ENCODE measurements around the gene QRFPR. TPM values are rescaled to one million over a fixed set of nuclear protein-coding genes. Genes with fewer than 3 reads are reported as not detected.

The QRFPR gene
- total and polyA plus RNA-seq, 2 of the 4 experiments (the other 2 are of a cell fraction): not detected

DNA sequence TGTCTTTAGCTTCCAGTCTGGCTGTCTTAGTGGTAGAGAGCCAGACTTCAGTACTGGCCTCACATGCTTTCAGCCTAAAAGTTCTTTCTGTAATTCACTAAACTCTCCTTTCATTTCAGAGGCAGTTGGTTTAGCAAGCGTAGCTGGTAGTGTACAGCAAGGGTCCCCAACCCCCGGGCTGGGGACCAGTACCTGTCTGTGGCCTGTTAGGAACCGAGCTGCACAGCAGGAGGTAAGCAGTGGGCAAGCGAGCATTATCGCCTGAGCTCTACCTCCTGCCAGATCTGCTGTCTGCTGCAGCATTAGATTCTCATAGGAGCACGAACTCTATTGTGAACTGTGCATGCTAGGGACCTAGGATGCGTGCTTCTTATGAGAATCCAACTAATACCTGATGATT lies 72.0 kb downstream of the QRFPR start:
- DNase-seq: no peak
- no peak for ATAC-seq (ENCODE audit: low read depth)
- no peaks in the 10 kb centered on the region for H3K27me3 ChIP-seq (ENCODE audit: control insufficient read depth, insufficient read depth, low read length)
- ChIA-PET CTCF (interaction anchor here (1.3 kb wide), 1 partner anchor 11 kb away, joined by 5 read pairs; no protein-coding TSS in a partner anchor), POLR2A (ENCODE audit: unreplicated experiment) (no interaction called here)
- no peak overlapping the region for H2AFZ ChIP-seq (replicated peaks; ENCODE audit: low read length, poor library complexity)
- no peak overlapping the region for H3K4ac ChIP-seq (ENCODE audit: low read depth, low read length)
- no peak overlapping the region for H2BK15ac ChIP-seq (ENCODE audit: low read depth, low read length)
- H3K4me1 ChIP-seq (ENCODE audit: control insufficient read depth, insufficient read depth, low read length): no peaks in the 10 kb centered on the region
- no peak overlapping the region for H3K9ac ChIP-seq (ENCODE audit: low read depth, low read length)
- H3K27ac ChIP-seq (ENCODE audit: insufficient read depth, low read length): no peak overlapping the region
- H2AK5ac ChIP-seq (ENCODE audit: low read depth, low read length): no peak overlapping the region
- intact Hi-C loops (cut with micrococcal nuclease): no loop called here
- TF ChIP-seq, protein P1, sequence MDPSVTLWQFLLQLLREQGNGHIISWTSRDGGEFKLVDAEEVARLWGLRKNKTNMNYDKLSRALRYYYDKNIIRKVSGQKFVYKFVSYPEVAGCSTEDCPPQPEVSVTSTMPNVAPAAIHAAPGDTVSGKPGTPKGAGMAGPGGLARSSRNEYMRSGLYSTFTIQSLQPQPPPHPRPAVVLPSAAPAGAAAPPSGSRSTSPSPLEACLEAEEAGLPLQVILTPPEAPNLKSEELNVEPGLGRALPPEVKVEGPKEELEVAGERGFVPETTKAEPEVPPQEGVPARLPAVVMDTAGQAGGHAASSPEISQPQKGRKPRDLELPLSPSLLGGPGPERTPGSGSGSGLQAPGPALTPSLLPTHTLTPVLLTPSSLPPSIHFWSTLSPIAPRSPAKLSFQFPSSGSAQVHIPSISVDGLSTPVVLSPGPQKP (IDR thresholded peaks at IDR 0.05; ENCODE audit: borderline replicate concordance, low read depth, low read length): no peak
- no peak for TF ChIP-seq SMC3 (IDR thresholded peaks at IDR 0.05; ENCODE audit: low read depth, low read length)
- no peak for TF ChIP-seq MXI1 (IDR thresholded peaks at IDR 0.05; ENCODE audit: borderline replicate concordance, low read depth, low read length)
- no peak for TF ChIP-seq MAZ (IDR thresholded peaks at IDR 0.05; ENCODE audit: borderline replicate concordance, low read depth, low read length)
- TF ChIP-seq RAD21 (IDR thresholded peaks at IDR 0.05; ENCODE audit: low read length): no peak
- TF ChIP-seq CEBPB (IDR thresholded peaks at IDR 0.05; ENCODE audit: low read depth, low read length): no peak
- TF ChIP-seq FOS (IDR thresholded peaks at IDR 0.05; ENCODE audit: low read depth, low read length): no peak
- H3K14ac ChIP-seq (replicated peaks; ENCODE audit: low read depth, low read length): no peak overlapping the region
- no peak overlapping the region for H2AK9ac ChIP-seq (replicated peaks; ENCODE audit: low read depth, low read length, poor library complexity)
- H3K36me3 ChIP-seq (ENCODE audit: control insufficient read depth, insufficient read depth, low read length): no peaks in the 10 kb centered on the region
- no peak overlapping the region for H2BK20ac ChIP-seq (ENCODE audit: low read depth, low read length)
- H3K4me3 ChIP-seq (ENCODE audit: insufficient read depth, low read depth, low read length): no peak overlapping the region
- no peak overlapping the region for H4K91ac ChIP-seq (ENCODE audit: insufficient read depth, low read depth, low read length)
- in situ Hi-C loops (cut with MboI; ENCODE audit: low sequenced_read_pairs): no loop called here
- no peaks in the 10 kb centered on the region for H4K20me1 ChIP-seq (ENCODE audit: insufficient read depth, low read length)
- H2BK120ac ChIP-seq (ENCODE audit: low read depth, low read length): no peak overlapping the region
- H3K18ac ChIP-seq (ENCODE audit: low read depth, low read length): no peak overlapping the region
- no peak overlapping the region for H3K23ac ChIP-seq (ENCODE audit: low read depth, low read length)
- no peak overlapping the region for H3K56ac ChIP-seq (ENCODE audit: extremely low read depth, insufficient read depth, low read length)
- no peaks in the 10 kb centered on the region for H3K9me1 ChIP-seq (ENCODE audit: insufficient read depth, low read length)
- no TSS peak for BruUV-seq (replicated peaks)
- 70% methylated on average over 4 of the region's 7 CpGs; no CpG with 5 or more reads in 1 of the 2 experiments for WGBS, 2 experiments (ENCODE audit: extremely low coverage in 2 of 2, insufficient read length in 1 of 2)
- H3K9me3 ChIP-seq (ENCODE audit: control insufficient read depth, insufficient read depth, low read length): no peaks in the 10 kb centered on the region
- no peaks in the 10 kb centered on the region for H3K79me1 ChIP-seq (ENCODE audit: low read depth in 1 of 2, low read length in 2 of 2)
- dilution Hi-C loops (cut with HindIII; ENCODE audit: low sequenced_read_pairs, unreplicated experiment): no loop called here
- H2BK5ac ChIP-seq (ENCODE audit: low read depth, low read length, poor library complexity, severe bottlenecking): no peak overlapping the region
- H3K4me2 ChIP-seq (ENCODE audit: low read depth, low read length): no peak overlapping the region
- H4K8ac ChIP-seq (ENCODE audit: low read depth in 2 of 2, low read length in 2 of 2): no peak overlapping the region
- no peak overlapping the region for H4K5ac ChIP-seq (ENCODE audit: low read depth, low read length)

Measured in IMR-90 (cell line).